K562 (cell line): ENCODE data around the gene PTP4A2. TPM values are rescaled to one million over a fixed set of nuclear protein-coding genes. Genes with fewer than 3 reads are reported as not detected.
A peak's percentile ranks its signal among the peaks of the same experiment; 100 is the strongest.

Experiments used
- ADNP ChIP-seq: fragments of 200-800 bp; sonication (Bioruptor generic); IDR thresholded peaks from 2 replicates; pipeline ENCODE4 v1.6.1; 2016; ENCODE audit warnings: missing genetic modification characterization, missing compliant biosample characterization
- CHD4 ChIP-seq: fragments of 200-600 bp; sonication (generic); IDR thresholded peaks from 3 replicates; pipeline ENCODE4 v1.6.1; 2012; ENCODE audit warnings: low read depth, mild to moderate bottlenecking, mixed read lengths, low read length, inconsistent platforms; ENCODE audit not compliant: insufficient read depth, insufficient replicate concordance, poor library complexity, severe bottlenecking
- EP300 ChIP-seq: IDR thresholded peaks from 2 replicates; pipeline ENCODE4 v1.6.1; 2012; ENCODE audit warnings: low read length, improper control_type of control experiment
- KDM1A ChIP-seq, 2 experiments: fragments of 450-650 bp; IDR thresholded peaks; 2 replicates each; pipeline ENCODE4 v1.6.1; 2016; ENCODE audit warnings: mild to moderate bottlenecking in 2 of 2
- MCM5 ChIP-seq: fragments of 450-650 bp; IDR thresholded peaks from 2 replicates; pipeline ENCODE4 v1.6.1; 2016; ENCODE audit warnings: low read depth
- SETDB1 ChIP-seq: IDR thresholded peaks from one replicate; pipeline ENCODE4 v1.6.1; 2012; ENCODE audit warnings: low read length, control low read depth, inconsistent platforms
- TBP ChIP-seq: optimal IDR thresholded peaks from 2 replicates; pipeline ENCODE3; 2011; ENCODE audit warnings: low read depth, low read length, improper control_type of control experiment
- ZNF217 ChIP-seq: sonication (generic); formaldehyde crosslinking; IDR thresholded peaks from 2 replicates; pipeline ENCODE4 v1.8.0; 2022; ENCODE audit warnings: mild to moderate bottlenecking, missing genetic modification reagents
- ZNF444 ChIP-seq: fragments of 250-450 bp; sonication (Bioruptor Pico); IDR thresholded peaks from 2 replicates; pipeline ENCODE4 v1.4.0; 2020; ENCODE audit warnings: mild to moderate bottlenecking, moderate library complexity
- polyA plus RNA-seq, 8 experiments: library from polyadenylated mRNA; depleted of rRNA in 4 of 8; stranded (reverse) in 5 of 8; unstranded in 3 of 8; fragments of >200 nt; fragmentation: Nextera tagmentation in 2 of 8; fragmentation: Illumina TruSeq in 1 of 8; extraction: Ambion mirVana in 2 of 8; extraction: Trizol in 1 of 8; gene quantifications; 2 replicates each; pipeline versions ENCODE4 v1.2.1 to v1.2.3, GENCODE V29; 2011 to 2014; ENCODE audit warnings: inconsistent platforms in 1 of 8, missing spikeins in 1 of 8
- total RNA-seq, 7 experiments: library from RNA; depleted of rRNA in 6 of 7; stranded (reverse); fragments of >200 nt in 6 of 7; fragmentation: Illumina TruSeq in 2 of 7; extraction: Trizol in 2 of 7; gene quantifications; 2 replicates each; pipeline versions ENCODE4 v1.2.1 to v1.2.3, GENCODE V29; 2011 to 2021; ENCODE audit warnings: low replicate concordance in 1 of 7
- TF ChIP-seq, protein P1 (sequence below): fragments of 200-800 bp; sonication (Bioruptor generic); IDR thresholded peaks from 2 replicates; pipeline ENCODE4 v1.6.1; 2017; ENCODE audit warnings: missing genetic modification characterization, missing compliant biosample characterization
- TF ChIP-seq, protein P2 (sequence below), 2 experiments: fragments of 450-650 bp in 1 of 2; sonication (generic) in 1 of 2; formaldehyde crosslinking in 1 of 2; IDR thresholded peaks; 2 replicates each; pipeline versions ENCODE4 v1.7.1 to v1.9.0; 2016 to 2022; ENCODE audit warnings: inconsistent platforms in 1 of 2, mild to moderate bottlenecking in 1 of 2, missing genetic modification reagents in 1 of 2

Gene PTP4A2
- total and polyA plus RNA-seq, 9 of the 15 experiments (the other 6 are each of a cell fraction or from before 2014, with no cell fraction given) = 197 to 870 (median 480) TPM

DNA sequence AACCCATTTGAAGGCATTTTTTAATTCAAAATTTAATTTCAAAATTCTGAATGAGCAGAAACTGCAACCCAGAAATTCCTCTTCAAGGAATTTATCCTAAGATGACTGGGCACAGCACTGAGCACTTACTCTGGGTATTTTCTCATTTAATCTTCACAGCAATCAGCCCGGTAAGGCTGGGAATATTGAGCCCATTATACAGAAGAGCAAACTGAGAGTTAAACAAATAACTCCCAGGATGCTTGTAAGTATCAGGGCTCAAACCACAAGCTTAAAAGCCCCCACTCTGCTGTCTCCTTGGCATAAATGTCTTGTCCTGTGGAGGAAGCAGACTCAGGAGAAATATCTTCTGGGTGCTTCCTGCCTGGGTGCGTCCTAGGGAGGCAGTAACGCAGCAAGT lies 69.3 kb downstream of the PTP4A2 start (continued):
- TF ChIP-seq CHD4 (peak; percentile 89), EP300 (no peak), ADNP (peak; percentile 92), MCM5 (no peak), KDM1A (IDR thresholded peaks at IDR 0.05) (peak; percentile 77 to 84), TBP (no peak), SETDB1 (no peak), ZNF444 (CRISPR knock-in tag) (no peak), ZNF217 (no peak)
- TF ChIP-seq, protein P1, sequence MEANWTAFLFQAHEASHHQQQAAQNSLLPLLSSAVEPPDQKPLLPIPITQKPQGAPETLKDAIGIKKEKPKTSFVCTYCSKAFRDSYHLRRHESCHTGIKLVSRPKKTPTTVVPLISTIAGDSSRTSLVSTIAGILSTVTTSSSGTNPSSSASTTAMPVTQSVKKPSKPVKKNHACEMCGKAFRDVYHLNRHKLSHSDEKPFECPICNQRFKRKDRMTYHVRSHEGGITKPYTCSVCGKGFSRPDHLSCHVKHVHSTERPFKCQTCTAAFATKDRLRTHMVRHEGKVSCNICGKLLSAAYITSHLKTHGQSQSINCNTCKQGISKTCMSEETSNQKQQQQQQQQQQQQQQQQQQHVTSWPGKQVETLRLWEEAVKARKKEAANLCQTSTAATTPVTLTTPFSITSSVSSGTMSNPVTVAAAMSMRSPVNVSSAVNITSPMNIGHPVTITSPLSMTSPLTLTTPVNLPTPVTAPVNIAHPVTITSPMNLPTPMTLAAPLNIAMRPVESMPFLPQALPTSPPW (CRISPR knock-in tag) = no peak
- TF ChIP-seq, protein P2, sequence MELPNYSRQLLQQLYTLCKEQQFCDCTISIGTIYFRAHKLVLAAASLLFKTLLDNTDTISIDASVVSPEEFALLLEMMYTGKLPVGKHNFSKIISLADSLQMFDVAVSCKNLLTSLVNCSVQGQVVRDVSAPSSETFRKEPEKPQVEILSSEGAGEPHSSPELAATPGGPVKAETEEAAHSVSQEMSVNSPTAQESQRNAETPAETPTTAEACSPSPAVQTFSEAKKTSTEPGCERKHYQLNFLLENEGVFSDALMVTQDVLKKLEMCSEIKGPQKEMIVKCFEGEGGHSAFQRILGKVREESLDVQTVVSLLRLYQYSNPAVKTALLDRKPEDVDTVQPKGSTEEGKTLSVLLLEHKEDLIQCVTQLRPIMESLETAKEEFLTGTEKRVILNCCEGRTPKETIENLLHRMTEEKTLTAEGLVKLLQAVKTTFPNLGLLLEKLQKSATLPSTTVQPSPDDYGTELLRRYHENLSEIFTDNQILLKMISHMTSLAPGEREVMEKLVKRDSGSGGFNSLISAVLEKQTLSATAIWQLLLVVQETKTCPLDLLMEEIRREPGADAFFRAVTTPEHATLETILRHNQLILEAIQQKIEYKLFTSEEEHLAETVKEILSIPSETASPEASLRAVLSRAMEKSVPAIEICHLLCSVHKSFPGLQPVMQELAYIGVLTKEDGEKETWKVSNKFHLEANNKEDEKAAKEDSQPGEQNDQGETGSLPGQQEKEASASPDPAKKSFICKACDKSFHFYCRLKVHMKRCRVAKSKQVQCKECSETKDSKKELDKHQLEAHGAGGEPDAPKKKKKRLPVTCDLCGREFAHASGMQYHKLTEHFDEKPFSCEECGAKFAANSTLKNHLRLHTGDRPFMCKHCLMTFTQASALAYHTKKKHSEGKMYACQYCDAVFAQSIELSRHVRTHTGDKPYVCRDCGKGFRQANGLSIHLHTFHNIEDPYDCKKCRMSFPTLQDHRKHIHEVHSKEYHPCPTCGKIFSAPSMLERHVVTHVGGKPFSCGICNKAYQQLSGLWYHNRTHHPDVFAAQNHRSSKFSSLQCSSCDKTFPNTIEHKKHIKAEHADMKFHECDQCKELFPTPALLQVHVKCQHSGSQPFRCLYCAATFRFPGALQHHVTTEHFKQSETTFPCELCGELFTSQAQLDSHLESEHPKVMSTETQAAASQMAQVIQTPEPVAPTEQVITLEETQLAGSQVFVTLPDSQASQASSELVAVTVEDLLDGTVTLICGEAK (IDR thresholded peaks at IDR 0.05) = no peak
- TF ChIP-seq, protein P2 (CRISPR knock-in tag; IDR thresholded peaks at IDR 0.05) = no peak
- TF ChIP-seq, all 486 proteins: peak for 9
